GM23338 (cell line): Measurements from ENCODE around the gene EZH1. TPM values are rescaled to one million over a fixed set of nuclear protein-coding genes. Genes with fewer than 3 reads are reported as not detected.

Experiments used
- ATAC-seq: fragments of 200-7000 bp; cut with Tn5 transposase; 3 replicates; pipeline ENCODE4 v1.9.1; 2020
- DNase-seq: peaks from one replicate; pipeline ENCODE4 v3.0.0-alpha.2; 2015; ENCODE audit warnings: low spot score
- H2AFZ ChIP-seq: fragments of 200-600 bp; sonication (generic); 2 replicates; pipeline ENCODE4 v1.8.0; 2016; ENCODE audit warnings: antibody characterized with exemption, mild to moderate bottlenecking, moderate library complexity
- H3F3A ChIP-seq: fragments of 200-600 bp; sonication (generic); replicated peaks from 2 replicates; pipeline ENCODE4 v1.8.0; 2017; ENCODE audit warnings: antibody characterized with exemption, mixed run types, low read depth
- H3K27ac ChIP-seq: fragments of 200-600 bp; sonication (generic); 2 replicates; pipeline ENCODE4 v1.6.1; 2016; ENCODE audit warnings: low read depth
- H3K27me3 ChIP-seq: fragments of 200-600 bp; sonication (generic); 2 replicates; pipeline ENCODE4 v1.8.0; 2016; ENCODE audit warnings: mild to moderate bottlenecking, mixed run types, moderate library complexity; ENCODE audit not compliant: insufficient read depth
- H3K36me3 ChIP-seq: fragments of 200-600 bp; sonication (generic); 2 replicates; pipeline ENCODE4 v1.8.0; 2016; ENCODE audit warnings: mild to moderate bottlenecking; ENCODE audit not compliant: insufficient read depth
- H3K4me1 ChIP-seq: fragments of 200-600 bp; sonication (generic); 2 replicates; pipeline ENCODE4 v1.8.0; 2016; ENCODE audit warnings: mild to moderate bottlenecking, moderate library complexity; ENCODE audit not compliant: insufficient read depth
- H3K4me2 ChIP-seq: fragments of 200-600 bp; sonication (generic); 2 replicates; pipeline ENCODE4 v1.7.1; 2017; ENCODE audit warnings: mixed run types
- H3K4me3 ChIP-seq: fragments of 200-600 bp; sonication (generic); 2 replicates; pipeline ENCODE4 v1.6.1; 2016; ENCODE audit warnings: mixed run types
- H3K79me2 ChIP-seq: fragments of 200-600 bp; sonication (generic); replicated peaks from 2 replicates; pipeline ENCODE4 v1.8.0; 2017; ENCODE audit warnings: mild to moderate bottlenecking; ENCODE audit not compliant: insufficient read depth
- H3K9me2 ChIP-seq: fragments of 200-600 bp; sonication (generic); 2 replicates; pipeline ENCODE4 v1.8.0; 2017; ENCODE audit not compliant: insufficient read depth
- H4K20me1 ChIP-seq: fragments of 200-600 bp; sonication (generic); replicated peaks from 2 replicates; pipeline ENCODE4 v1.8.0; 2017; ENCODE audit warnings: mild to moderate bottlenecking; ENCODE audit not compliant: insufficient read depth
- H3K27ac Mint-ChIP-seq: 2 replicates; pipeline ENCODE4 v1.8.0; 2020; ENCODE audit warnings: inconsistent platforms, mild to moderate bottlenecking, moderate library complexity, mixed read lengths
- H3K27me3 Mint-ChIP-seq: 3 replicates; pipeline ENCODE4 v1.8.0; 2022; ENCODE audit warnings: low read depth, mild to moderate bottlenecking, moderate library complexity, mixed read lengths, inconsistent platforms; ENCODE audit not compliant: insufficient read depth, poor library complexity
- H3K36me3 Mint-ChIP-seq: 3 replicates; pipeline ENCODE4 v1.8.0; 2021; ENCODE audit warnings: low read depth, mild to moderate bottlenecking, inconsistent platforms, moderate library complexity, mixed read lengths
- H3K4me1 Mint-ChIP-seq: 3 replicates; pipeline ENCODE4 v1.8.0; 2020; ENCODE audit warnings: mild to moderate bottlenecking, inconsistent platforms, mixed read lengths
- H3K4me3 Mint-ChIP-seq: 3 replicates; pipeline ENCODE4 v1.8.0; 2021; ENCODE audit warnings: moderate library complexity, mild to moderate bottlenecking, inconsistent platforms, mixed read lengths
- H3K9me3 Mint-ChIP-seq: 3 replicates; pipeline ENCODE4 v1.8.0; 2020; ENCODE audit warnings: moderate library complexity, mild to moderate bottlenecking, inconsistent platforms, mixed read lengths
- CREB1 ChIP-seq: fragments of 250-450 bp; sonication (Bioruptor Pico); IDR thresholded peaks from 2 replicates; pipeline ENCODE4 v1.5.0; 2020; ENCODE audit warnings: low read depth, mild to moderate bottlenecking, moderate library complexity
- CTCF ChIP-seq, 2 experiments: fragments of 200-600 bp in 1 of 2; sonication (generic) in 1 of 2; conservative IDR thresholded peaks; 2 replicates each; pipeline versions ENCODE4 v1.5.1 to v1.6.1; 2016 to 2017; ENCODE audit warnings: antibody characterized with exemption in 2 of 2, low read depth in 2 of 2, mild to moderate bottlenecking in 2 of 2, moderate library complexity in 1 of 2
- ETS1 ChIP-seq: IDR thresholded peaks from 2 replicates; pipeline ENCODE4 v1.6.1; 2016; ENCODE audit warnings: antibody characterized with exemption
- EZH2phosphoT487 ChIP-seq: fragments of 200-600 bp; sonication (generic); IDR thresholded peaks from one replicate; pipeline ENCODE4 v1.8.1; 2018; ENCODE audit warnings: antibody characterized with exemption; ENCODE audit not compliant: unreplicated experiment
- POLR2AphosphoS5 ChIP-seq: IDR thresholded peaks from 2 replicates; pipeline ENCODE4 v1.6.1; 2016; ENCODE audit warnings: antibody characterized with exemption, low read depth
- REST ChIP-seq: IDR thresholded peaks from one replicate; pipeline ENCODE4 v1.6.1; 2018; ENCODE audit warnings: antibody characterized with exemption; ENCODE audit not compliant: unreplicated experiment
- STAT1 ChIP-seq: IDR thresholded peaks from one replicate; pipeline ENCODE4 v1.6.1; 2016; ENCODE audit warnings: antibody characterized with exemption; ENCODE audit not compliant: unreplicated experiment
- ZNF114 ChIP-seq: fragments of 250-450 bp; sonication (Bioruptor Pico); IDR thresholded peaks from 2 replicates; pipeline ENCODE4 v1.5.0; 2020; ENCODE audit warnings: mild to moderate bottlenecking, moderate library complexity
- ZNF331 ChIP-seq: fragments of 250-450 bp; sonication (Bioruptor Pico); IDR thresholded peaks from 2 replicates; pipeline ENCODE4 v1.5.0; 2020; ENCODE audit warnings: low read depth, mild to moderate bottlenecking, moderate library complexity
- ZNF462 ChIP-seq: fragments of 250-450 bp; sonication (Bioruptor Pico); IDR thresholded peaks from 2 replicates; pipeline ENCODE4 v1.5.0; 2020; ENCODE audit warnings: mild to moderate bottlenecking, moderate library complexity
- polyA plus RNA-seq: library from polyadenylated mRNA; unstranded; fragments of >200 nt; fragmentation: Nextera tagmentation; extraction: Ambion mirVana; gene quantifications from 2 replicates; pipeline ENCODE4 v1.2.1, GENCODE V29; 2016
- total RNA-seq: library from RNA; depleted of rRNA; stranded (reverse); fragments of >200 nt; shearing (Covaris generic); gene quantifications from 2 replicates; pipeline ENCODE4 v1.2.3, GENCODE V29; 2014

EZH1 gene
- total and polyA plus RNA-seq, 2 experiments from 2014 or later, result 16.9 to 18.0 TPM

GRCh38 chr17:42778570-42778969 is 33.7 kb upstream of the EZH1 start (continued):
- TF ChIP-seq ZNF462 (CRISPR knock-in tag), result no peak
- TF ChIP-seq EZH2phosphoT487, result no peak
- no peak for TF ChIP-seq ZNF114 (CRISPR knock-in tag)
- TF ChIP-seq ETS1, result no peak
- TF ChIP-seq STAT1, result no peak
- TF ChIP-seq ZNF331 (CRISPR knock-in tag), result no peak

- Histone ChIP-seq H3K4me2 (no peak overlapping the region), H3F3A (peaks cover 12% of the 10 kb centered on the region; the same call in 1 of the 2 replicates), H3K9me2 (no peaks in the 10 kb centered on the region), H3K27ac (no peak overlapping the region), H3K4me1 (0 out of 2 replicates have a peak, but pooled peaks cover 5% of the 10 kb centered on the region), H3K27me3 (0 out of 2 replicates have a peak, but pooled peaks cover under 1% of the 10 kb centered on the region), H3K79me2 (0 out of 2 replicates have a peak, but pooled peaks cover 6% of the 10 kb centered on the region), H3K36me3 (peaks cover 9% of the 10 kb centered on the region; the same call in 1 of the 2 replicates), H2AFZ (no peak overlapping the region), H4K20me1 (no peaks in the 10 kb centered on the region), H3K4me3 (no peak overlapping the region)
- DNase-seq (no peak), ATAC-seq (no peak)
- peaks cover 21% of the 10 kb centered on the region for H3K27me3 Mint-ChIP-seq
- peaks cover 47% of the 10 kb centered on the region for H3K36me3 Mint-ChIP-seq
- H3K9me3 Mint-ChIP-seq, result no peaks in the 10 kb centered on the region
- no peak overlapping the region for H3K27ac Mint-ChIP-seq
- no peak overlapping the region for H3K4me3 Mint-ChIP-seq
- H3K4me1 Mint-ChIP-seq, result peaks cover 18% of the 10 kb centered on the region
- TF ChIP-seq ETS1, result no peak
- TF ChIP-seq CREB1 (CRISPR knock-in tag), result no peak
- TF ChIP-seq ZNF331 (CRISPR knock-in tag), result no peak
- no peak for TF ChIP-seq REST
- no peak for TF ChIP-seq CTCF (conservative IDR thresholded peaks at IDR 0.05; ENCODE audit: low read depth in 2 of 2)
- no peak for TF ChIP-seq POLR2AphosphoS5
- no peak for TF ChIP-seq EZH2phosphoT487
These were observed 30.8 kb upstream of the EZH1 start for GRCh38 chr17:42775534-42776098.
